ENCODE data around the gene ANHX.

The ANHX gene

GRCh38 chr12:133203344-133204263 lies 32.1 kb downstream of the ANHX start:
- Histone ChIP-seq H3K9me3 (ENCODE audit: insufficient read depth, low read length) (peaks cover 84% of the 10 kb centered on the region), H3K4me3 (ENCODE audit: insufficient read length, low read depth) (no peak overlapping the region), H3K27me3 (ENCODE audit: insufficient read depth, insufficient read length) (no peaks in the 10 kb centered on the region), H3K9ac (ENCODE audit: insufficient read length, low read depth) (no peak overlapping the region), H3K4me1 (ENCODE audit: insufficient read depth, insufficient read length) (no peaks in the 10 kb centered on the region), H3K36me3 (ENCODE audit: insufficient read depth, insufficient read length, low read length) (peaks cover 52% of the 10 kb centered on the region)
- TF ChIP-seq ZNF274 (IDR thresholded peaks at IDR 0.05; ENCODE audit: low read depth, low read length) (peak; percentile 99), SUZ12 (IDR thresholded peaks at IDR 0.05; ENCODE audit: extremely low read depth, insufficient read depth, insufficient read length) (no peak)
- DNase-seq (ENCODE audit: low read depth, low spot score), result no peak

GRCh38 chr12:133202493-133203343 lies 33.0 kb downstream of the ANHX start:
- no peak for DNase-seq (ENCODE audit: low read depth, low spot score)
- H3K9ac ChIP-seq (ENCODE audit: insufficient read length, low read depth), result no peak overlapping the region
- H3K27me3 ChIP-seq (ENCODE audit: insufficient read depth, insufficient read length), result no peaks in the 10 kb centered on the region
- H3K9me3 ChIP-seq (ENCODE audit: insufficient read depth, low read length), result peaks cover 76% of the 10 kb centered on the region
- TF ChIP-seq YY1 (IDR thresholded peaks at IDR 0.05; ENCODE audit: insufficient read depth, insufficient read length), result no peak
- no peak for TF ChIP-seq SUZ12 (IDR thresholded peaks at IDR 0.05; ENCODE audit: extremely low read depth, insufficient read depth, insufficient read length)
- no peak for TF ChIP-seq ZNF274 (IDR thresholded peaks at IDR 0.05; ENCODE audit: low read depth, low read length)
- H3K4me3 ChIP-seq (ENCODE audit: insufficient read length, low read depth), result no peak overlapping the region
- H3K36me3 ChIP-seq (ENCODE audit: insufficient read depth, insufficient read length, low read length), result peaks cover 52% of the 10 kb centered on the region
- no peaks in the 10 kb centered on the region for H3K4me1 ChIP-seq (ENCODE audit: insufficient read depth, insufficient read length)

- DNase-seq (ENCODE audit: low read depth, low spot score), result no peak
- no peak overlapping the region for H3K4me3 ChIP-seq (ENCODE audit: insufficient read length, low read depth)
- H3K36me3 ChIP-seq (ENCODE audit: insufficient read depth, insufficient read length, low read length), result peaks cover 52% of the 10 kb centered on the region
- TF ChIP-seq SUZ12 (IDR thresholded peaks at IDR 0.05; ENCODE audit: extremely low read depth, insufficient read depth, insufficient read length) (no peak), ZNF274 (IDR thresholded peaks at IDR 0.05; ENCODE audit: low read depth, low read length) (no peak), YY1 (IDR thresholded peaks at IDR 0.05; ENCODE audit: insufficient read depth, insufficient read length) (no peak)
- H3K4me1 ChIP-seq (ENCODE audit: insufficient read depth, insufficient read length), result no peaks in the 10 kb centered on the region
- no peak overlapping the region for H3K9ac ChIP-seq (ENCODE audit: insufficient read length, low read depth)
- H3K27me3 ChIP-seq (ENCODE audit: insufficient read depth, insufficient read length), result no peaks in the 10 kb centered on the region
- peaks cover 69% of the 10 kb centered on the region for H3K9me3 ChIP-seq (ENCODE audit: insufficient read depth, low read length)
Observed at GRCh38 chr12:133201888-133202287, 33.8 kb downstream of the ANHX start.

- no peak for DNase-seq (ENCODE audit: low read depth, low spot score)
- no peak overlapping the region for H3K9ac ChIP-seq (ENCODE audit: insufficient read length, low read depth)
- no peaks in the 10 kb centered on the region for H3K27me3 ChIP-seq (ENCODE audit: insufficient read depth, insufficient read length)
- H3K36me3 ChIP-seq (ENCODE audit: insufficient read depth, insufficient read length, low read length), result peaks cover 86% of the 10 kb centered on the region
- no peaks in the 10 kb centered on the region for H3K4me1 ChIP-seq (ENCODE audit: insufficient read depth, insufficient read length)
- TF ChIP-seq ZNF274 (IDR thresholded peaks at IDR 0.05; ENCODE audit: low read depth, low read length) (no peak), YY1 (IDR thresholded peaks at IDR 0.05; ENCODE audit: insufficient read depth, insufficient read length) (no peak), SUZ12 (IDR thresholded peaks at IDR 0.05; ENCODE audit: extremely low read depth, insufficient read depth, insufficient read length) (no peak)
- no peak overlapping the region for H3K4me3 ChIP-seq (ENCODE audit: insufficient read length, low read depth)
- H3K9me3 ChIP-seq (ENCODE audit: insufficient read depth, low read length), result peaks cover 92% of the 10 kb centered on the region
Observed at GRCh38 chr12:133192847-133193246, 42.8 kb downstream of the ANHX start.

GRCh38 chr12:133190176-133190575 lies 45.5 kb downstream of the ANHX start:
- H3K27me3 ChIP-seq (ENCODE audit: insufficient read depth, insufficient read length), result no peaks in the 10 kb centered on the region
- H3K4me3 ChIP-seq (ENCODE audit: insufficient read length, low read depth), result no peak overlapping the region
- no peaks in the 10 kb centered on the region for H3K4me1 ChIP-seq (ENCODE audit: insufficient read depth, insufficient read length)
- peaks cover 100% of the 10 kb centered on the region for H3K9me3 ChIP-seq (ENCODE audit: insufficient read depth, low read length)
- H3K36me3 ChIP-seq (ENCODE audit: insufficient read depth, insufficient read length, low read length), result peaks cover 99% of the 10 kb centered on the region
- no peak for TF ChIP-seq SUZ12 (IDR thresholded peaks at IDR 0.05; ENCODE audit: extremely low read depth, insufficient read depth, insufficient read length)
- no peak for TF ChIP-seq ZNF274 (IDR thresholded peaks at IDR 0.05; ENCODE audit: low read depth, low read length)
- no peak for TF ChIP-seq YY1 (IDR thresholded peaks at IDR 0.05; ENCODE audit: insufficient read depth, insufficient read length)
- DNase-seq (ENCODE audit: low read depth, low spot score), result no peak
- no peak overlapping the region for H3K9ac ChIP-seq (ENCODE audit: insufficient read length, low read depth)

- peaks cover 41% of the 10 kb centered on the region for H3K36me3 ChIP-seq (ENCODE audit: insufficient read depth, insufficient read length, low read length)
- H3K9ac ChIP-seq (ENCODE audit: insufficient read length, low read depth), result peak within 1 kb of the TSS; percentile 97
- H3K9me3 ChIP-seq (ENCODE audit: insufficient read depth, low read length), result peaks cover 58% of the 10 kb centered on the region
- H3K4me1 ChIP-seq (ENCODE audit: insufficient read depth, insufficient read length), result no peaks in the 10 kb centered on the region
- peak within 1 kb of the TSS; percentile 96 for H3K4me3 ChIP-seq (ENCODE audit: insufficient read length, low read depth)
- peak; percentile 97 for DNase-seq (ENCODE audit: low read depth, low spot score)
- no peaks in the 10 kb centered on the region for H3K27me3 ChIP-seq (ENCODE audit: insufficient read depth, insufficient read length)
- TF ChIP-seq SUZ12 (IDR thresholded peaks at IDR 0.05; ENCODE audit: extremely low read depth, insufficient read depth, insufficient read length) (no peak), YY1 (IDR thresholded peaks at IDR 0.05; ENCODE audit: insufficient read depth, insufficient read length) (peak; percentile 94), ZNF274 (IDR thresholded peaks at IDR 0.05; ENCODE audit: low read depth, low read length) (no peak)
Observed at GRCh38 chr12:133181238-133181959, 54.3 kb downstream of the ANHX start, which contains the start of gene ZNF268. TSS of gene ZNF268 (plus strand) at chr12:133181495. CDS start at chr12:133181998, 503 bp downstream.

Measured in NT2/D1 (cell line).